Naive thymus-derived CD4-positive, alpha-beta T cell (primary cell): Measurements from ENCODE around the gene ZBED4. TPM values are rescaled to one million over a fixed set of nuclear protein-coding genes. Genes with fewer than 3 reads are reported as not detected.

ENCODE experiments used
- ATAC-seq: fragments of 150-1000 bp; cut with Tn5 transposase; 2 replicates; pipeline ENCODE4 v1.10.0; 2021; ENCODE audit warnings: mild to moderate bottlenecking, moderate library complexity
- CTCF ChIA-PET: fragments of 350-600 bp; sonication (Branson Sonifier 250); formaldehyde crosslinking; loops from one replicate; lab custom pipeline; 2021; ENCODE audit warnings: antibody characterized with exemption; lab: Charles Lee
- POLR2A ChIA-PET: fragments of 350-600 bp; sonication (Branson Sonifier 250); formaldehyde crosslinking; loops from one replicate; lab custom pipeline; 2021; ENCODE audit warnings: antibody characterized with exemption, inconsistent platforms; lab: Charles Lee
- DNase-seq, 9 donors: peaks; one replicate each; pipeline versions ENCODE4 v3.0.0 to v3.0.0-alpha.2; 2020 to 2022; ENCODE audit warnings: mixed read lengths in 1 of 9
- H3K27ac ChIP-seq: one replicate; pipeline ENCODE4 v1.7.0; 2013; ENCODE audit warnings: mild to moderate bottlenecking, low read depth, low read length, moderate library complexity
- H3K27me3 ChIP-seq, 2 donors: one replicate each; pipeline ENCODE4 v1.7.0; 2013; ENCODE audit warnings: low read length in 2 of 2, mild to moderate bottlenecking in 2 of 2, moderate library complexity in 2 of 2; ENCODE audit not compliant: control insufficient read depth in 2 of 2, insufficient read depth in 2 of 2
- H3K36me3 ChIP-seq, 3 experiments: 1 replicate in 2 of 3; 2 replicates in 1 of 3; pipeline ENCODE4 v1.7.0; 2013; ENCODE audit warnings: low read length in 3 of 3, mild to moderate bottlenecking in 3 of 3, moderate library complexity in 1 of 3; ENCODE audit not compliant: insufficient read depth in 3 of 3, control insufficient read depth in 2 of 3
- H3K4me1 ChIP-seq, 2 donors: one replicate each; pipeline ENCODE4 v1.7.0; 2013; ENCODE audit warnings: low read length in 2 of 2, mild to moderate bottlenecking in 2 of 2, moderate library complexity in 1 of 2; ENCODE audit not compliant: control insufficient read depth in 2 of 2, insufficient read depth in 2 of 2
- H3K4me3 ChIP-seq: 2 replicates; pipeline ENCODE4 v1.7.0; 2013; ENCODE audit warnings: mild to moderate bottlenecking, low read length
- H3K9me3 ChIP-seq, 3 experiments: 1 replicate in 2 of 3; 2 replicates in 1 of 3; pipeline ENCODE4 v1.7.0; 2013; ENCODE audit warnings: low read length in 3 of 3; ENCODE audit not compliant: control insufficient read depth in 2 of 3
- H3K27ac Mint-ChIP-seq, 9 donors: one replicate each; pipeline ENCODE4 v1.8.0; 2020 to 2022; ENCODE audit warnings: mixed read lengths in 9 of 9, mild to moderate bottlenecking in 8 of 9, moderate library complexity in 5 of 9, inconsistent platforms in 2 of 9
- H3K27me3 Mint-ChIP-seq, 5 donors: one replicate each; pipeline ENCODE4 v1.8.0; 2021 to 2022; ENCODE audit warnings: mixed read lengths in 5 of 5, mild to moderate bottlenecking in 1 of 5
- H3K36me3 Mint-ChIP-seq, 5 donors: one replicate each; pipeline ENCODE4 v1.8.0; 2020 to 2022; ENCODE audit warnings: mixed read lengths in 5 of 5, mild to moderate bottlenecking in 3 of 5, inconsistent platforms in 1 of 5
- H3K4me1 Mint-ChIP-seq, 7 donors: one replicate each; pipeline ENCODE4 v1.8.0; 2020 to 2022; ENCODE audit warnings: mixed read lengths in 7 of 7, mild to moderate bottlenecking in 3 of 7, inconsistent platforms in 1 of 7
- H3K4me3 Mint-ChIP-seq, 10 donors: one replicate each; pipeline ENCODE4 v1.8.0; 2020 to 2022; ENCODE audit warnings: mild to moderate bottlenecking in 10 of 10, mixed read lengths in 10 of 10, moderate library complexity in 6 of 10, inconsistent platforms in 2 of 10
- H3K9me3 Mint-ChIP-seq, 11 donors: one replicate each; pipeline ENCODE4 v1.8.0; 2020 to 2022; ENCODE audit warnings: mixed read lengths in 11 of 11, mild to moderate bottlenecking in 4 of 11, inconsistent platforms in 1 of 11, moderate library complexity in 1 of 11
- intact Hi-C, 2 donors: fragments of 100-400 bp; cut with micrococcal nuclease; formaldehyde crosslinking; loops; one replicate each; pipeline ENCODE4 v1.15.1; 2023
- polyA plus RNA-seq, 2 donors: library from polyadenylated mRNA; unstranded; fragments of 300-500 nt; fragmentation: Illumina TruSeq; gene quantifications; one replicate each; pipeline ENCODE4 v1.2.3, GENCODE V29; 2021
- total RNA-seq, 6 experiments: library from RNA in 5 of 6; stranded (reverse) in 5 of 6; gene quantifications; 1 replicate in 5 of 6; 2 replicates in 1 of 6; pipeline ENCODE4 v1.2.3 and lab custom pipeline; 2021 to 2026

ZBED4 gene
- total and polyA plus RNA-seq, 7 experiments from 2014 or later, result 6.0 to 20.1 (median 16.3) TPM

- Mint-ChIP-seq H3K36me3 (peaks cover 6 to 36% (median 8%) of the 10 kb centered on the region in 5 donors), H3K27ac (peak overlapping the region in 8 of 9 donors; percentile 30 to 87 (median 70)), H3K27me3 (no peaks in the 10 kb centered on the region), H3K9me3 (peaks cover 0 to 2% (median 0%) of the 10 kb centered on the region in 11 donors), H3K4me3 (no peak overlapping the region), H3K4me1 (peaks cover 0 to 9% (median 6%) of the 10 kb centered on the region in 7 donors)
- intact Hi-C loops, result no loop called here
- ChIA-PET CTCF (no interaction called here), POLR2A (interaction anchor here (1.3 kb wide), 1 partner anchor 139 kb away, joined by 3 read pairs; no protein-coding TSS in a partner anchor)
- H3K4me1 ChIP-seq, result no peaks in the 10 kb centered on the region
- H3K9me3 ChIP-seq, result no peaks in the 10 kb centered on the region
- no peak overlapping the region for H3K4me3 ChIP-seq
- peak overlapping the region; percentile 50 for H3K27ac ChIP-seq
- DNase-seq (no peak), ATAC-seq (no peak)
- peaks cover 0 to 85% (median 22%) of the 10 kb centered on the region in 3 experiments for H3K36me3 ChIP-seq
- H3K27me3 ChIP-seq, result no peaks in the 10 kb centered on the region
Measured at GRCh38 chr22:49906799-49907290, 53.2 kb downstream of the ZBED4 start.

GRCh38 chr22:49907807-49908206 lies 54.2 kb downstream of the ZBED4 start:
- H3K4me1 Mint-ChIP-seq, result peaks cover 0 to 9% (median 6%) of the 10 kb centered on the region in 7 donors
- intact Hi-C loops, result no loop called here
- H3K9me3 ChIP-seq, result no peaks in the 10 kb centered on the region
- no peak overlapping the region for H3K4me3 ChIP-seq
- POLR2A ChIA-PET, result no interaction called here
- peak overlapping the region in 5 of 9 donors; percentile 10 to 78 (median 69) for H3K27ac Mint-ChIP-seq
- peaks cover 0 to 88% (median 24%) of the 10 kb centered on the region in 3 experiments for H3K36me3 ChIP-seq
- H3K36me3 Mint-ChIP-seq, result peaks cover 6 to 36% (median 11%) of the 10 kb centered on the region in 5 donors
- no peak overlapping the region for H3K4me3 Mint-ChIP-seq
- DNase-seq (no peak), ATAC-seq (no peak)
- no peaks in the 10 kb centered on the region for H3K27me3 ChIP-seq
- H3K4me1 ChIP-seq, result no peaks in the 10 kb centered on the region
- H3K9me3 Mint-ChIP-seq, result no peaks in the 10 kb centered on the region
- no peak overlapping the region for H3K27ac ChIP-seq
- H3K27me3 Mint-ChIP-seq, result no peaks in the 10 kb centered on the region
- CTCF ChIA-PET, result no interaction called here

GRCh38 chr22:49909476-49910205 lies 56.0 kb downstream of the ZBED4 start:
- intact Hi-C loops, result no loop called here
- no peaks in the 10 kb centered on the region for H3K27me3 ChIP-seq
- H3K4me3 ChIP-seq, result no peak overlapping the region
- no peaks in the 10 kb centered on the region for H3K9me3 ChIP-seq
- Mint-ChIP-seq H3K27me3 (no peaks in the 10 kb centered on the region), H3K36me3 (peaks cover 6 to 30% (median 12%) of the 10 kb centered on the region in 5 donors), H3K4me1 (peaks cover 0 to 12% (median 8%) of the 10 kb centered on the region in 7 donors), H3K27ac (peak overlapping the region in 2 of 9 donors; percentile 36 to 38), H3K4me3 (no peak overlapping the region), H3K9me3 (no peaks in the 10 kb centered on the region)
- H3K36me3 ChIP-seq, result peaks cover 0 to 87% (median 15%) of the 10 kb centered on the region in 3 experiments
- H3K27ac ChIP-seq, result no peak overlapping the region
- ATAC-seq (no peak), DNase-seq (no peak)
- ChIA-PET CTCF (no interaction called here), POLR2A (interaction anchor here (0.8 kb wide), 1 partner anchor 20 kb away, joined by 3 read pairs; no protein-coding TSS in a partner anchor)
- H3K4me1 ChIP-seq, result no peaks in the 10 kb centered on the region

- Histone ChIP-seq H3K4me1 (no peaks in the 10 kb centered on the region), H3K4me3 (no peak overlapping the region), H3K36me3 (peaks cover 0 to 80% (median 15%) of the 10 kb centered on the region in 3 experiments), H3K27me3 (no peaks in the 10 kb centered on the region), H3K27ac (no peak overlapping the region), H3K9me3 (no peaks in the 10 kb centered on the region)
- intact Hi-C loops, result no loop called here
- DNase-seq (no peak), ATAC-seq (no peak)
- POLR2A ChIA-PET, result interaction anchor here (0.8 kb wide), 1 partner anchor 21 kb away, joined by 3 read pairs; no protein-coding TSS in a partner anchor
- H3K9me3 Mint-ChIP-seq, result no peaks in the 10 kb centered on the region
- peaks cover 0 to 16% (median 9%) of the 10 kb centered on the region in 7 donors for H3K4me1 Mint-ChIP-seq
- CTCF ChIA-PET, result no interaction called here
- no peaks in the 10 kb centered on the region for H3K27me3 Mint-ChIP-seq
- peaks cover 6 to 28% (median 12%) of the 10 kb centered on the region in 5 donors for H3K36me3 Mint-ChIP-seq
- H3K27ac Mint-ChIP-seq, result no peak overlapping the region
- H3K4me3 Mint-ChIP-seq, result no peak overlapping the region
Measured at GRCh38 chr22:49910229-49911155, 56.8 kb downstream of the ZBED4 start.

GRCh38 chr22:49911881-49912625 lies 58.4 kb downstream of the ZBED4 start:
- no peak for ATAC-seq
- Histone ChIP-seq H3K9me3 (no peaks in the 10 kb centered on the region), H3K4me1 (peaks cover 5 to 7% of the 10 kb centered on the region in 2 donors), H3K27ac (no peak overlapping the region), H3K4me3 (no peak overlapping the region), H3K27me3 (no peaks in the 10 kb centered on the region), H3K36me3 (peaks cover 0 to 66% (median 15%) of the 10 kb centered on the region in 3 experiments)
- H3K4me1 Mint-ChIP-seq, result peaks cover 6 to 22% (median 9%) of the 10 kb centered on the region in 7 donors
- H3K27me3 Mint-ChIP-seq, result no peaks in the 10 kb centered on the region
- H3K36me3 Mint-ChIP-seq, result peaks cover 6 to 24% (median 10%) of the 10 kb centered on the region in 5 donors
- ChIA-PET CTCF (interaction anchor here (0.6 kb wide), 1 partner anchor 8 kb away, joined by 3 read pairs; no protein-coding TSS in a partner anchor), POLR2A (interaction anchor here (0.8 to 0.9 kb wide), 2 partner anchors 25 to 73 kb away, joined by 3 read pairs; no protein-coding TSS in a partner anchor)
- intact Hi-C loops, result no loop called here
- H3K27ac Mint-ChIP-seq, result no peak overlapping the region
- no peak for DNase-seq
- H3K9me3 Mint-ChIP-seq, result no peaks in the 10 kb centered on the region
- no peak overlapping the region for H3K4me3 Mint-ChIP-seq
